HG02571 (cell line): ENCODE data around the gene TTLL4.

ENCODE experiments used
- ATAC-seq: cut with Tn5 transposase; IDR thresholded peaks from one replicate; pipeline ENCODE4 v1.9.1; 2021; ENCODE audit warnings: mild to moderate bottlenecking, moderate library complexity; ENCODE audit not compliant: unreplicated experiment

The TTLL4 gene

DNA sequence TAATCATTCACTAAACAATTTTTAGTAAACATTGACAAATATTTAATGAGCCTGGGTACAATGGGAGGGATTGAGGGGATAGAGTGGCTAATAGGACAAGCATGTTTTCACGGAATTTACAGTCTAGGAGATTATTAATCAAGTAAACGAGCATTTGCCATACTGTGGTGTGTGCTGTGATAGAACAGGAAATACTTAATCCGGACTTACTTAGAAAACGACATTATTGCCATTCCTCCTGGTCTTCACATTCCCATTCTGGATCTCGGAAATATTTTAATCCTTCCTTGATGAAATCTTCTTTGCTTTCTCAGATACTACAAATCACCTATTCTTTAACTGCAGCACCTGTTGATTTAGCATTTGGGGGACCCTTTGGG is 905 bp downstream of the TTLL4 start:
- no peak for ATAC-seq

DNA sequence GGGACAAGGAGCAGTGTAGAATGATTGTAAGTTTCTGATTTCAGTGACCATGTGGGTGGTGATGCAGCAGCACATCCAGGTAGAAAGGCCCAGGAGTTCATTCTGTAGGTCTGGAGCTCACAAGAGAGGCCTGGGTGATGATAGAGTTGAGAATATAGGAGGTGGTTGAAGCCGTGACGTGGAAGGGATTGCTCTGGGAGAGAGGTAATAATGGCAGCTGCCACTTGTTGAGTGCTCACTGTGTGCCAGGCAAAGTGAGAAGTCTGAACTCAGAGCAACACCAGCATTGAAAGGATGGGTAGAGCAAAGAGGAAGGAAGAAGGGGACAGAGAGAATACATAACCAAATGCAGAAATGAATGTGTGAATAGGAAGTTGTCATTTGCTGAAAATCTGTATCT is 3.3 kb downstream of the TTLL4 start:
- ATAC-seq = no peak

DNA sequence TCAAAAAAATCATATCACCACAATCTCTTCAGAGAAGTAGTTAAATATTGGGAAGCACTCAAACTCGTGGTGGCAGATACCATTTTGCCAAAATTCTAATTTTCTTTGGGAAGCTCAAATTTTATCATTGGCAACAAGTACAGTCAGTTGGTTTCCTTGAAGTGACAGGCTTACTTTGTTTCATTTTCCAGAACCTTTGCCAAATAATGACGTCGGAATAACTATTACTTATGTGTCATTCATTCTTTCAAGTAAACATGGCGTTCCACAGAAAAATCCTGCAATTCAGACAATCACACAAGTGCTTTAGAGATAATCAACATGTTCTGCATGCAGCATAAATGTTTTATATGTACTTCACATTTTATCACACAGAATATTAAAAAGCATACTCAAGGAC is 5.4 kb downstream of the TTLL4 start:
- ATAC-seq = no peak

DNA sequence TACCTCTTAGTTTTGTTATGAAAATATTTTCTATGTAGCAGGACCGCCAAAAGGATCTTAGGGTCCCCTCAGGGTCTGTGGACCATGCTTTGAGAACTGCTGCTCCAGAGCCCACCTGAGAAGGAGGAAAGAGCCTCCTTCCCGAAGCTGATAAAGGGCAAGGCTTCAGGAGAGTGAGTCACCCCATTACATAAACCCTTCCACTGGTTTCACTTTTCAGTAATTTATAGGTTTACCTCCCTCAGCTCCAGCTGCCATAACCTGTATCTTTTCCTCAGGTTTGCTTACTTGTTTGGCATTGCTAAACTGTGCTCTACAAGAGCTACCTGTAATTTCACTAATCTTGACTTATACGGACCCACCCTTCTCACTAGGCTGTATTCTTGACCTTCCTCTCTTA is 6.6 kb downstream of the TTLL4 start:
- ATAC-seq = no peak

DNA sequence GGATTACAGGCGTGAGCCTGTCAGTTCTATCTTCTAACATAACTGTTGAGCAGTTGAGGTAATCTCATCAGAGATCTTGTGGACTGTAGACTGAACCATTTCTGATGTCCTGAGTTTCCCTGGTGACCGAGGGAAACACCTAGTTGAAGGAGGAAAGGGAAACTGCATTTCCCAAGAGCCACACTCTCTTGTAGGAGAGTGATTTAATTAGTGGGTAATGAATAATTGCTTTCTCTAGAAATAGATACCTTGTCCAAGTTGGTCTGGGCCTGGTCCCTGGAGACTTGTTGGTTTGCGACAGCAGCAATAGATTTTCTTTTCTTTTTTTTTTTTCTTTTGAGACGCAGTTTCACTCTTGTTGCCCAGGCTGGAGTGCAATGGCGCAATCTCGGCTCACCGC is 7.4 kb downstream of the TTLL4 start:
- no peak for ATAC-seq

DNA sequence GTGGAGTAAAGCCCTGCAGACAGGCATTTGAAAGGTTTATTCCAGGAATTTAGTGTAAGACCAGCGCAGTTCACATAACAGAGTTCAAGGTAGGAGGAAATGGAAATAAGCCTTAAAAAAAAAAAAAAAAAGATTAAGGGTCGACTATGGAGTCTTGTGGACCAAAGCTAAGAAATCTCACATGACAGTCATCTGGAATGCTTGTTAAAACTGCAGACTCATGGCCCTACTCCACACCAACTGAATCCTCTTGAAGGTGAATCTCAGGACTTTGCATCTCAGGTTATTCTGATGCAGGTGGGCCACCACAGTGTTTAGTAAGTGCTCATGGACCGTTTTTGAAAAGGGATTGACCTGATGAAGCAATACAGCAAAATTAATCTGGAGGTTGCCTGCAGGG is 8.8 kb downstream of the TTLL4 start:
- no peak for ATAC-seq

DNA sequence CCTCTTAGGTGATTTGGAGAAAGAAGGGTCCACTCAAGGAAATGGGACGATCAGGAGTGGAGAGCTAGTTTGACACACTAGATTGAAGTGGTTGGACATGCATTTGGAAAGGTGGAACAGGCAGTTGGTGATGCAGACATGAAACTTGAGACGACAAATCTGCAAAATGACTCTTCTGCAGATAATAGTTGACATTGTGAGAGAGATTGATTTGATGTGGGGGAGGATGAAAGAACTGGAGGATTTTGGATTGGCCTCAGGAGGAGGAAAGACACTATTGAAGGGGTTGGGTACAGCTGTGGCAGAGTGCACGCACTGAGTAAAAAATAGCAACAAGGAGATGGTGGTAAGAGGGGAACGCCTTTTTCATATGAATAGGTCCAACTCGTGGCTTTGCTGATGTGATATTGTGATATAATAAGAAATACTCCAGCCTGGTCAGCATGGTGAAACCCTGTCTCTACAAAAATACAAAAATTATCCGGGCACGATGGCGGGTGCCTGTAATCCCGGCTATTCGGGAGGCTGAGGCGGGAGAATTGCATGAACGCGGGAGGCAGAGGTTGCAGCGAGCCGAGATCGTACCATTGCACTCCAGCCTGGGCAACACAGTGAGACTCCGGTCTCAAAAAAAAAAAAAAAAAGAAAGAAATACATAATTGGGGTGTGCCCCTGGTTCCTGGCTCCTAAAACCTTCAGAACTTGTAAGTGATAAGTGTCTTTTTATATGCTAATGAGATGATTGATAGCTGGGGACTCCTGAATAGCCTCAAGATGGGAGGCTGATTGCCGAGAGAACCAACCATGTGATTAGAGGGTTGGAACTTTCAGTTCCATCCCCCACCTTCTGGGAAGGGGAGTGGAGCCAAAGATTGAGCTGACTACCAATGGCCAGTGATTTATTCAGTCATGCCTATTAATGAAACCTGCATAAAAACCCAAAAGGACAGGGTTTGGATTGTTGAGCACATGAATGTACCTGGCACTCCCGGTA is 9.7 kb downstream of the TTLL4 start:
- no peak for ATAC-seq

DNA sequence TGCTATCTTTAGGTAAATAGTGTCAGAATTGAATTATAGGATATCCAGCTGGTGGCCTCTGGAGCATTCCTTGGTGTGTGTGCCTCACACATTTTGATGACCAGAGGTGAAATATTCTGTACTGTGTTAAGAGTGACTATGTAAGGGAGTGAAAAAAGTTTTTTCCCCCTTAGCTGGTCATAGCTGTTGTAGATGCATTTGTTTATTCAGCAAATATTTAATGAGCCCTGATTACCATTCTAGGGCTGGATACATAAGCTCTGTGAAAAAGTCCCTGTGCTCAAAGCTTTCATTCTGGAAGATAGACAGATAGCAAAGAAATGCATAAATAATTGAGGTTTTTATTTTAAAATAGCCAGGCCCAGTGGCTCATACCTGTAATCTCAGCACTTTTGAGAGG is 10.9 kb downstream of the TTLL4 start:
- no peak for ATAC-seq

DNA sequence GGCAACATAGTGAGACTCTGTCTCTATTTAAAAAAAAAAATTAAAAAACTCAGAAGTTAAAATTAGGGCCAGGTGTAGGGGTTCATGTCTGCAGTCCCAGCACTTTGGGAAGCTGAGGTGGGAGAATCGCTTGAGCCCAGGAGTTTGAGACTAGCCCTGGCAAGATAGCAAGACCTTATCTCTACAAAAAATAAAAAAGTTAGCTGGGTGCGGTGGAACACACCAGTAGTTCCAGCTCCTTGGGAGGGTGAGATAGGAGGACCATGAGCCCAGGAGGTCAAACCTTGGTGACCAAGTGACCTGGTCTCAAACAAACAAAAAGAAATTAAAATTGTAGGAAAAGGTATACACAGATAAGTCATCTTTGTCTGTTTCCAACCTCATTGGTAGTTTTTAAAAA is 11.3 kb downstream of the TTLL4 start:
- no peak for ATAC-seq

DNA sequence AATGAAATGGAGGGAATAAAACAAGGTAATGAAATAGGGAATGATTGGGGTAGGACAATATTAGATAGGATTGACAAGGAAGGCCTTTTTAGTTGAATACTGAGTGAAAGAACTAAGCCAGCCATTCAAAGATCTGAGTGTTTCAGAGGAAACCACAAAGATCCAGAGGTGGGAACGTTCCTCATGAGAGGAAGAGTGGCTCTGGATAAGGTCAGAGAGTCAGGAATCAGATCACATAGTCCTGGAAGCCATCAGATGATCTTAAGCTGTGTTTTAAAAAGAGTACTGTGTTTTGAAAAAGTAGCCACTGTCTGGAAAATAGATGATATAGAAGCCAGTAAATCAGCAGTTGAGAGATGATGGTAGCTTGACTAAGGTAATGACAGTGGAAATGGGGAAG is 11.8 kb downstream of the TTLL4 start:
- ATAC-seq = no peak

DNA sequence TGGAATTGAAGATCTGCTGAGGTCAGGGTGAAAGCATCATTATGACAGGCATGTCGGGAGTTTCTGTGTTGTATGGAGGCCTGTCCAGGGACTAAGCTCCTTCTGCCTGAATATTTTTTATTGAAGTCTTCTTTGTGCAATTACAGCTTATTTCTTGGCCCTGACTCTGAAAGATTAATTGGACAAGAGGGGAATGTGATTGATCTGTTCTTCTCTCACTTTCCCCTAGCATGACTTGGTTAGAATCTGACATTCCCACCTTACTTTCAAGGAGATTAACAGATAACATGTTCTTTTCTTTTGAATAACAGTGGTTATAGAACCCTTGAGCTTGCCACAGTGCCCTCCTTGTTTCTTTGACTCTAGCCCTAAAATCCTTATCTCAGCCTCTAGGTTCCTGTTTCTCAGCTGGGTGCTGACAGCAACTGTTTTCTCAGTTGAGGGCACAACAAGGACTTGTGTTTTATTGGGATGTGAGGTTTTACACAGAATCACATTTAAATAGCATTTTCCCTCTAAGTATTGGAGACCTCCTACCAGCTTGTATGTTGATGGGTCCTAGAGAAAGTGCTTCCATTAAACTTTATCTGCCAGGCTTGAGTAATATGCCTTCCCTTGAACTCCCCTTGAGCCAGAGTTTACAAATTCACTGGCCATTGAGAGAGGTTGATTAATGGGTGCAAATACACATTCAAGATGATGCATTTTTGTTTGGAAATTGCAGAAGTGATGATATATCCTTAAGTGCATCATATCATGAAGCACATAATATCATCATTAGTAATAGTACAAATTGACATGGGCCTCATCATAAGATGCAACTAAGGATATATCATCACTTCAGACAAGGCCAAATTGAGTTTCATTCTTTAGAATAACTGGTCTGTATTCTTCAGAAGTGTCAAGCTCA is 12.5 kb downstream of the TTLL4 start:
- ATAC-seq = no peak

DNA sequence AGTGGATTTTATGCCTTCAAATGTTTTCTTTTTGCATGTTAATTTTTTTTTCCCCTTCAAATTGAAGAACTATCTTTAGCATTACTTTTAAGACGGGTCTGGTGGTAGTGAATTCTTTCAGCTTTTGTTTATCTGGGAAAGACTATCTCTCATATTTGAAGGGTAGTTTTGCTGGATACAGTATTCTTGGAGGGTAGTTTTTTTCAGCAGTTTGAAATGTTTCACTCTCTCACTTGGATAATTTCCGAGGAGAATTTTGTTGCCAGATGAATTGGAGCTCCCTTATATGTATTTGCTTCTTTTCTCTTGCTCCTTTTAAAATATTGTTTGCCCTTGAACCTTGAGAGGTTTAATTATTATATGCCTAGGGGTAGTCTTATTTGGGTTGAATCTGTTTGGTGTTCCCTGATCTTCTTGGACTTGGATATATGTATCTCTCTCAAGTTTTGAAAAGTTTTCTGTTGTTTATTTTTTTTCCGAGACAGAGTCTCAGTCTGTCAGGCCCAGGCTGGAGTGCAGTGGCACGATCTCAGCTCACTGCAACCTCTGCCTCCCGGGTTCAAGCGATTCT is 15.5 kb downstream of the TTLL4 start:
- no peak for ATAC-seq

DNA sequence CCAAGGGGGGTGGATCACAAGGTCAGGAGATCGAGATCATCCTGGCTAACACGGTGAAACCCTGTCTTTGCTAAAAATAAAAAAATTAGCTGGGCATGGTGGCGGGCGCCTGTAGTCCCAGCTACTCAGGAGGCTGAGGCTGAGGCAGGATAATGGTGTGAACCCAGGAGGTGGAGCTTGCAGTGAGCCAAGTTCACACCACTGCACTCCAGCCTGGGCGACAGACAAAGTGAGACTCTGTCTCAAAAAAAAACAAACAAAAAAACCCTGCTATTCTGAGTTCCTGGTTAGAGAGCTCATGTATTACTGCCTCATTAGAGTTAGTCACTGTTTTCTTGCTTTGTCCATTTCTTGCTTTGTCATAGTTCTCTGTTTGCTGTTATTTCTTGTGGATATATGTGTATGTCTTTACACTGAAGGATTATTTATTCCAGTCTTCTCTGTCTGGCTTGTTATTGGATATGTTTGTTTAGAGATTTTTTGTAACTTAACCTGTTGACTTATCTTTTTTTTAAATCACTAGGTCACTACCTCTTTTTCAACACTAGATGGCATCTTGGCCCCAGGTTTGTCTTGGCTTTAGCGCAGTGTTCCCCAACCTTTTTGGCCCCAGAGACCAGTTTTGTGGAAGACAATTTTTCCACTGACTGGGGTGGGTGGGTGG is 17.0 kb downstream of the TTLL4 start:
- ATAC-seq = no peak

DNA sequence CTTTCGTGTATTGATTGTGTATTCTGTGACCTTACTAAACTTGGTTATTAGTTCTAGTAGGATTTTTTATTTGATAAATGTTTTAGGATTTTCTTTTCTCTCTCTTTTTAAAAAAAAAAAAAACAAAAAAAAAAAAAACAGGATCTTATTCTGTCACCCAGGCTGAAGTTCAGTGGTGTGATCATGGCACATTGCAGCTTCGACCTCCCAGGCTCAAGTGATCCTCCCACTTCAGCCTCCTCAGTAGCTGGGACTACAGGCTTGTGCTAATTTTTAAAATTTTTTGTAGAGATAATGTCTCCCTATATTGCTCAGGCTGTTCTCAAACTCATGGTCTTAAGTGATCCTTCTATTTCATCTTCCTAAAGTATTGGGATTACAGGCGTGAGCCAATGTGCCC is 19.0 kb downstream of the TTLL4 start:
- no peak for ATAC-seq

DNA sequence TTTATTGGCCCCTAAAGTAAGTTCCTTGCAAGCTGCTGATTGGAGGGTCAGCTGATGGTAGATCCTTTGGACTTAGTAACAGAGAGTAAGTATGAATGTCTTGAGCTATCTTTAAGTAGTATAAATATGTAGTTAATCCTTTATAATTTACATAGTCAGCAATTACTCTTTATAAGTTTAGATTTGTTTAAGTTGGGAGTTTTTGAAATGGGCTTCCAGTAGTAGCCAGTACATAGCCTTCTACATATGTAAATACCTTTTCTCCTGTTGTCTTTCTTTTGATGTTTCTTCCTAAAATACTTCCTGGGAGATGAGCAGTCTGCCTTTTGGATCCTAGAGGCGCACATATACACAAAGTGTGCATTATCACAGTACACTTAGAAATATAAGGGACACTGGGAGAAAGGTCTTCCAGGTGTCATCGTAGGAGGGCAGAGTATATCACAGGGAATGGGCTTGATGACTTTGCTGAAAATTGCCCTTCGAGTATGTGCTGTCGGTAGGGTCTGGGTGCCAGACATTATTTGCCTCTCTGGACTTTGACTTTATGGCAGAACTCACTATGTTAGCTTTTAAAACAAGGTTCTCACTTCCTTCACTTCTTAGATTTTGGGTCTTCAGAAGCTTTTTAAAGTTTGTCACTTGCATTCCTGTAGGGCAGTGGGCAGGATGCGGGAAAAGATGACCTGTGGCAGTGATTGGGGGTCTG is 21.6 kb downstream of the TTLL4 start:
- no peak for ATAC-seq

DNA sequence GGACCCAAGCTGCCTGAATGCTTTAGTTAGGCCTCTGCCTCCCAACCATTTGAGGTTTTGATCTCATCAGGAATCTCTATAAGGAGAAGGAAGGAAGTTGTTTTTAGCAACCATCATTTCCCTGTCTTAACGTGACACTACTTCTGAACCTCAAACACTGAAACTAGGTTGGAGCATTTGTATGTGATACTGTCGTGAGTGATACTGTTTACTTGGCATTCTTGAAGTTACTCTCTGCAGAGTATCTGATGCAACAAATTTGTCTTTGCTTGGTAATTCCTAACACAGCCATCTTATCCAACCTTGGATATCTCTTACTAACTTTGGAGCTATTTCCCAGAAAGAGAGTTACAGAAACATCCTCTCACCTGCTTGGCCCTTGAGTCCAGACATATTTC is 22.1 kb downstream of the TTLL4 start:
- ATAC-seq = no peak

DNA sequence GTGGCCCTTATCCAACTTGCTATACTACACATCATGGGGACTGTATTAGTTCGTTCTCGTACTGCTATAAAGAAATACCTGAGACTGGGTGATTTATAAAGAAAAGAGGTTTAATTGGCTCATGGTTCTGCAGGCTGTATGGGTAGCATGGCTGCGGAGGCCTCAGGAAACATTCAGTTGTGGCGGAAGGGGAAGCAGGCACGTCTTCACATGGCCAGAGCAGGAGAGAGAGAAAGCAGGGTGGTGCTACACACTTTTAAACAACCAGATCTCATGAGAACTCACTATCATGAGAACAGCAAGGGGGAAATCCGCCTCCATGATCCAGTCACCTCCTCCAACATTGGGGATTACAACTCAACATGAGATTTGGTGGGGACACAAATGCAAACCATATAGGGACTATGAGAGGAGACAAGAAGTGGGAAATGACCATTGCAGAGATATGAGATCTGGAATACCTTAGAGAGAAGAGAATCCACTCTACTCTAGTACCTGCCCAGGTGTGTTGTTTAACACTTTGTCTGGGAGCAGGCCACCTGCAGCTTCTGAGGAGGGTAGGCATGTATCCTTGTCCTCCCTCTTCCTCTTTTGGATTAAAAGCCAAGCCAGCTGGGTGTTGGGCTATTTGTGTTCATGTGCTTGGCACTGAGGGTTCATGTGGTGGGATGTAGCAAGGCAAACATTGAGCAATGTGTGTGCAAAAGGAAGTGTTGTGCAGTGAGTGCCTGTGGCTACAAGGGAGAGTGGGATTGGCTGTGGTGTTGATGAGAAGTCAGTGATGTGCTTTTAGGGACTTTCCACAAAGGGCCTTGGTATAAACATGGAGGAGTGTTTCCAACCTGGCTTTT is 22.8 kb downstream of the TTLL4 start:
- ATAC-seq = no peak

DNA sequence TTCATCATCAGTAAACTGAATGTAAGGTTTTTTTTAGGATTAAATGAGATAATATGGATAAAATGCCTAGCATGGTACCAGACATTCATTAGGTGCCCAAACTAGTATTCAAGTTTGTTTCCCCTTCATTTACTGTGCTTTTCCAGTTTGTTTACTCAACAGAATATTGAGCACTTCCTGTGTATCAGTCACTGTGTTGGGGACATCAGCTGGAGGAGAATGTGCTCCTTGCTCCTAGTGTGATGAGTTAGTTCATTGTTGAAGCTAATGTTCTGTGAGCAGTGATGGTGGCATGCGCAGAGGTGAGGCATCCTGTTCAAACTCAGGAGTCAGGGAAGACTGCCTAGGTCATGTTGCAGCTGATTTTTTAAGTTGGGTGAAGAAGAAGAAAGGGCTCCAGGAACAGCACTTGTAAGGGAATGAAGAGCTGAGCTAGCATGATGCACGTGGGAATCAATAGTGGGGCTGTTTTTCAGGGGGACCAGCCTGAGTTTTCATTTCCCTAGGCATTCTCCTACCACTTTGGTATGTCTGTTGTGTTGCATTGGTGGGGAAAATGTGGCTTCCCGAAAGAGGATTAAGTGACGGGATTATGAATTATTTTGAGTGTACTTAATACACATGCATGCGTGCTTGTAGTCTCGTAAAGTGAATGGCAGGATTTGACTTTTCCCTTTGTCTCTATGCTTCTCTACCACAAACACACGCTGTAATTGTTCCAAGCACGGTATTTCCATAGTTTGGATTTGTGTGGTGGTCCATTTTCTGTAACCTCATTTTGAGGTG is 23.7 kb downstream of the TTLL4 start:
- ATAC-seq = no peak

DNA sequence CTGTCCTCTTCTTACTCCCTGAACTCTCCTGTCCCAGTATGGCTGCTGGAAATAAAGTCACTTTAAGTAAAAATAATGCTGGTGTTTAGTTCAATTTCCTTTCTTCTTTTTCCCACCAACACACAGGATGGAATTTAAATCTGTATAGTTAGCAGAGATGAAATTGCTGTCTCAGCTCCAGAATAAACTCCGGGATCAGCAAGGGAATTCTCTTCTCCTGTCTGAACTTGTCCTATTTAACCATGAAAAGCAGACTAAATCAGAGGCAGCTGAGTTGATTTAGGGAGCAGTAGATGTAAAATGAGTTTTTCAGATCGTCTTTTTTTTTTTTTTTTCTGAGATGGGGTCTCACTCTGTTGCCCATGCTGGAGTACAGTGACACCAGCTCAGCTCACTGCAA is 25.9 kb downstream of the TTLL4 start:
- ATAC-seq = no peak
